Right lobe of liver (tissue), 6 donors: ENCODE results near the gene ITGAV. TPM values are rescaled to one million over a fixed set of nuclear protein-coding genes. Genes with fewer than 3 reads are reported as not detected.

ENCODE experiments used
- ATAC-seq, 4 donors: fragments of 200-7000 bp; cut with Tn5 transposase; one replicate each; pipeline ENCODE4 v1.9.1; 2020; ENCODE audit warnings: mild to moderate bottlenecking in 4 of 4, moderate library complexity in 4 of 4
- DNase-seq, 3 donors: peaks; one replicate each; pipeline ENCODE4 v3.0.0-alpha.2; 2020
- H3K27ac ChIP-seq, 3 donors: fragments of 200-600 bp; one replicate each; pipeline ENCODE4 v1.8.0; 2022
- H3K27me3 ChIP-seq, 2 donors: fragments of 200-600 bp; one replicate each; pipeline ENCODE4 v1.8.0; 2022
- H3K36me3 ChIP-seq, 4 donors: fragments of 200-600 bp; sonication (generic) in 1 of 4; one replicate each; pipeline versions ENCODE4 v1.5.1 to v1.8.0; 2017 to 2022; ENCODE audit warnings: control low read depth in 1 of 4
- H3K4me1 ChIP-seq, 4 donors: fragments of 200-600 bp; sonication (generic) in 1 of 4; one replicate each; pipeline versions ENCODE4 v1.5.1 to v1.8.0; 2017 to 2022; ENCODE audit warnings: control low read depth in 1 of 4
- H3K4me3 ChIP-seq, 3 donors: fragments of 200-600 bp; one replicate each; pipeline ENCODE4 v1.8.0; 2022
- H3K9me3 ChIP-seq, 4 donors: fragments of 200-600 bp; sonication (generic) in 1 of 4; one replicate each; pipeline versions ENCODE4 v1.5.1 to v1.8.0; 2017 to 2022; ENCODE audit warnings: control low read depth in 1 of 4
- CTCF ChIP-seq, 4 donors: fragments of 200-600 bp in 3 of 4; fragments of 450-650 bp in 1 of 4; IDR thresholded peaks; one replicate each; pipeline versions ENCODE4 v1.5.1 to v1.8.0; 2016 to 2022; ENCODE audit warnings: antibody characterized with exemption in 4 of 4, mild to moderate bottlenecking in 2 of 4
- POLR2A ChIP-seq: fragments of 450-650 bp; IDR thresholded peaks from one replicate; pipeline ENCODE4 v1.6.1; 2017; ENCODE audit warnings: antibody characterized with exemption, mild to moderate bottlenecking
- WGBS: methylation state at CpG from one replicate; pipeline ENCODE4 v1.1.6; 2018; ENCODE audit warnings: low coverage, low lambda C conversion rate; ENCODE audit not compliant: insufficient coverage; ENCODE audit errors: missing lambda C conversion rate; 5-methylcytosine and 5-hydroxymethylcytosine counted together
- intact Hi-C, 2 donors: fragments of 100-400 bp; cut with DNase I; formaldehyde crosslinking; loops; one replicate each; pipeline versions ENCODE4 v1.11.2 to v1.14.1; 2022
- total RNA-seq, 6 experiments: library from RNA; depleted of rRNA in 2 of 6; stranded (reverse); fragments of >200 nt in 2 of 6; fragmentation: NEBNext Ultra II Directional in 3 of 6; extraction: Animal tissue kit (Norgen Biotek cat#: 25700) in 3 of 6; gene quantifications; one replicate each; pipeline versions ENCODE4 v1.1.0 to v1.2.4, GENCODE V29; 2016 to 2023
- donor health status: DM: no; HTN: yes; CAD: no.
- donor health status: DM: no; HTN: no; CAD: no.
- donor health status: DM: no; HTN: no; CAD: no.
- donor health status: DM: no; HTN: yes; CAD: no.
- donor health status: DM: no; HTN: yes; CAD: no.

ITGAV gene
- total RNA-seq, 6 experiments from 2014 or later = 16.3 to 48.4 (median 26.4) TPM

- DNase-seq (no peak), ATAC-seq (no peak)
- WGBS = 79% methylated on average over 3 of the region's 3 CpGs
- Histone ChIP-seq H3K4me1 (no peaks in the 10 kb centered on the region), H3K36me3 (no peaks in the 10 kb centered on the region), H3K4me3 (no peak overlapping the region), H3K27me3 (no peaks in the 10 kb centered on the region), H3K27ac (no peak overlapping the region), H3K9me3 (no peaks in the 10 kb centered on the region)
- TF ChIP-seq CTCF (IDR thresholded peaks at IDR 0.05) (no peak), POLR2A (no peak)
- intact Hi-C loops = no loop called here
These were observed 13.2 kb upstream of the ITGAV start for GRCh38 chr2:186576614-186577013.

- H3K9me3 ChIP-seq = no peaks in the 10 kb centered on the region
- H3K27ac ChIP-seq = no peak overlapping the region
- H3K36me3 ChIP-seq = no peaks in the 10 kb centered on the region
- no peaks in the 10 kb centered on the region for H3K4me1 ChIP-seq
- H3K27me3 ChIP-seq = no peaks in the 10 kb centered on the region
- intact Hi-C loops = no loop called here
- DNase-seq (no peak), ATAC-seq (no peak)
- H3K4me3 ChIP-seq = no peak overlapping the region
- TF ChIP-seq CTCF (IDR thresholded peaks at IDR 0.05) (no peak), POLR2A (no peak)
These were observed 7.2 kb upstream of the ITGAV start for GRCh38 chr2:186582698-186583097.

- intact Hi-C loops = no loop called here
- Histone ChIP-seq H3K4me3 (no peak overlapping the region), H3K36me3 (no peaks in the 10 kb centered on the region), H3K9me3 (no peaks in the 10 kb centered on the region), H3K4me1 (peaks cover 0 to 5% (median 1%) of the 10 kb centered on the region in 4 donors), H3K27ac (no peak overlapping the region), H3K27me3 (no peaks in the 10 kb centered on the region)
- no CpG with 5 or more reads among the region's 1 CpG for WGBS
- ATAC-seq = no peak
- DNase-seq = no peak
- TF ChIP-seq POLR2A = no peak
- TF ChIP-seq CTCF (IDR thresholded peaks at IDR 0.05) = no peak
These were observed 5.8 kb upstream of the ITGAV start for GRCh38 chr2:186584053-186584452.

GRCh38 chr2:186588421-186588820, 1.4 kb upstream of the ITGAV start:
- Histone ChIP-seq H3K27me3 (no peaks in the 10 kb centered on the region), H3K9me3 (no peaks in the 10 kb centered on the region), H3K4me3 (no peak overlapping the region), H3K36me3 (no peaks in the 10 kb centered on the region), H3K27ac (no peak overlapping the region), H3K4me1 (peaks cover 0 to 16% (median 3%) of the 10 kb centered on the region in 4 donors)
- ATAC-seq (no peak), DNase-seq (no peak)
- 97% methylated on average over 7 of the region's 9 CpGs for WGBS
- intact Hi-C loops = no loop called here
- TF ChIP-seq CTCF (IDR thresholded peaks at IDR 0.05) (no peak), POLR2A (no peak)
